Measurements from ENCODE around the gene HDX.

- TF ChIP-seq SIN3A (IDR thresholded peaks at IDR 0.05; ENCODE audit: borderline replicate concordance, insufficient read depth, low read depth, low read length) (no peak), CTCF (IDR thresholded peaks at IDR 0.05) (no peak), POLR2AphosphoS5 (IDR thresholded peaks at IDR 0.05; ENCODE audit: low read depth, low read length) (no peak), REST (IDR thresholded peaks at IDR 0.05; ENCODE audit: insufficient read depth in 1 of 2, low read depth in 2 of 2, low read length in 1 of 2) (no peak)
These were observed 183.6 kb downstream of the HDX start for GRCh38 chrX:84318661-84319060.

All from Panc1 (cell line).